Medulla oblongata (tissue), 1 donor: ENCODE data around the gene HSD17B8.

Source experiments
- DNase-seq: peaks from one replicate; pipeline ENCODE4 v3.0.0-alpha.2; 2015; ENCODE audit errors: extremely low spot score

The HSD17B8 gene

DNA sequence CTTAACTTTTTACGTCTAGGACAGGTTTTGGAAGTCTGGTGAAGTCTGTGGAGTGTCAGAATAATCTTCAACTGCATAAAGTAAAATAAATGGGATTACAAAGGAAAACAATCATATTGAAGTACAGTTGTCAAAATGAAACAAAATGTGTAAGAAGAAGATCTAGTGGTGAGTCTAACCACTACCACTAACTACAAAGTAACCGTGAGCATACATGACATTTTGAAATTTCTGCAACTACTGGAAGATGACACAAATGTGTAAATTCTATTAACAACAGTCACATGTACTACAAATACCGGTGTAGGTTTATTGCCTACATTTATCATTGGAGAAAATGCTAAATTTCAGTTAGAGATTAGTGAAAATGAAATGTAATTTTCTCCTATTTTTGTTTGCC lies 37.5 kb downstream of the HSD17B8 start:
- DNase-seq: no peak

DNA sequence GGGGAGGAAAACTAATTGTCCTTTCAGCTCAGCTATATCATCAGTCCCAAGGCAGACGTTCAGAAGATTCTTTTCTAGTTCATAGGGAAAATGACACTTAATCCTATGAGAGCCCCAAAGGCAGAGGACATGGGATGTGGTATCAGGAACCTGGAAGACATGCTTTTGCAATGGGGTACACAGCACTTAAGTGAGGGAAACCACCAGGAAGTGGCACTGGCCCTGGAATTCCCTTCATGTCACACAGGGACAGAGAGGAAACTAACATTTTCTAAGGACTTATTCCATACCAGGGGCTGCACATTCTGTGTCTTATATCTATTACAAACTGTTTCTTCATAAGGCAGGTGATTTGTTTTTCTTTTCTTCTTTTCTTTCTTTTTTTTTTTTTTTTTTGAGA lies 39.0 kb downstream of the HSD17B8 start:
- DNase-seq: no peak

DNA sequence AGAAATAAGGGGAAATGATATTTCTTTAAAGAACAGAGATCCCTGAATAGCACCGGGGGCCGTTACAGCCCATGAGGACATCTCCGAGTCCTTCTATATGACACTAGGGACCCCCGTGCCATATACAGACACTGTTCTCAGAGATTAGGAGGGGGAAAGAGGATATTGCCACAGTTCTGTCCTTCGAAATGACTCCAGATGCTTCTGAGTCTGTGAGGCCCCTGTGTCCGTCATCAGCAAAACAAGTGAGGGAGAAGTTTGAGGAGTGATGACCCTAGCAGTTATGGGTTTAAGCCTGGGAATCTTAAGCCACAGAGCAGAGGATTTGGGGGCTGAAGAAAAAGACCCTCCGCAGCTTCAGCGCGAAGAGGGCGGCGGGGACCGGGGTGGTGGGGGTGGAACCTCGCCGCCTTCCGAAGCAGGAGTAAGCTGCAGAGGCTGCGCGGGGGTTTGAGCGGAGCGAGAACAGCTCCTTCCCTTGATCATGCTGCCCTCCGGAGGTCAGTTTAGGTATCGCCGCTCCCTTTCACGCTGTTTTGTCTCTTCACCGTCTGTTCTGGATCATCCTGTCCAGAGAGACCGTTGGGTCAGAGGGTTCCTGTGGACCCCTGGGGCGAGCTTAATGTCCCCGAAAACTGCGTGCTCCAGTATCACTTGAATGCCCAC lies 43.7 kb downstream of the HSD17B8 start:
- peak; percentile 96 for DNase-seq

DNA sequence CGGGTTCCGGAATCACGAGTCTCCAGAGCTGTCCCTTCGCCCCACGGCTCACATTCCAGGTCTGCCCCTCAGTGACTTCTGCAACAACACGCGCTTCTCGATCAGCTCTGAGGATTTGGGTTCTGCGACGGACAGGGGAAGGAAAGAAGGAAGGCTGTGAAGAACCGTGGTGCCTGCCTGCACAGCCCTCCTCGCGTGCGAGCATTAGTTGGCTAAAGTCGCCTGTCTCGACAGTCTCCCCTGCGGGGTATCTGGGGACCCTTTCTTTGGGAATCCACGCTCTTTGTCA lies 44.1 kb downstream of the HSD17B8 start:
- DNase-seq: no peak

DNA sequence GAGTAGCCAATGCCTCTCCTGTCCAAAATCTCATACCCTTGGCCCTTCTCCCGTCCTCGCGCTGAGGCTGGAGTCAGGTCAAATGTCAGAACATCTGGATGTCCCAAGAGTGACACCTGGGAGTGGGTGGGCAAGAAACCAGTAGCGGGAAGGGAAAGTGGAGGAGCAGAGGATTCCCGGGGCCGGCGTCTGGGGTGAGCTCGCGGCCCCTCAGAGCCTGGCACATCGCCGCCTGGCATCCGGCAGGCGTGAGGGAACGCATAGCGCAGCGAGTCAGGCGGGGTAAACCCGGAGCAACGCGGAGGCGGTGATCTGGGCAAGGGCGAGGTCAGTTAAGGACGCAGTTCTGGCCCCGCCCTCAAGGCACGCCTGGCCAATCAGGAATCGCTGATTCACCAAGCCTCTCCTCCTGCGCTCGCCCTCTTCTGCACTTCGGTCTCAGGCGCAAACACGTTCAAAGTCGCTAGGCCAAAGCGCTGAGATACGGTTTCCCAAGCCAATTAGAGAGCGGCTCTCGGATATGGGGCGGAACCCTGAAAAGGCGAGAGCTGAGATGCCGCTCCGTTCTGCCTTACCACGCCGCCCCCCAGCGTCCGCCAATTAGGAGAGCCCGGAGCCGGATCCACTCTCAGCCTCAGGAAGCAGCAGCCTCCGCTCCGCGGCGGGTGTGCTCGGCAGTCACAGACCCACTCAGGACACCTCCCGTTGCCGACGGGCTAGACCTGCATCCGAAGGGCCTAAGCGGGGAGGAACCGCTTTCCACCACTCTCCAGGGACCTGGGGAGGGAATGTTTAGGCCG lies 44.7 kb downstream of the HSD17B8 start:
- DNase-seq: peak; percentile 100

DNA sequence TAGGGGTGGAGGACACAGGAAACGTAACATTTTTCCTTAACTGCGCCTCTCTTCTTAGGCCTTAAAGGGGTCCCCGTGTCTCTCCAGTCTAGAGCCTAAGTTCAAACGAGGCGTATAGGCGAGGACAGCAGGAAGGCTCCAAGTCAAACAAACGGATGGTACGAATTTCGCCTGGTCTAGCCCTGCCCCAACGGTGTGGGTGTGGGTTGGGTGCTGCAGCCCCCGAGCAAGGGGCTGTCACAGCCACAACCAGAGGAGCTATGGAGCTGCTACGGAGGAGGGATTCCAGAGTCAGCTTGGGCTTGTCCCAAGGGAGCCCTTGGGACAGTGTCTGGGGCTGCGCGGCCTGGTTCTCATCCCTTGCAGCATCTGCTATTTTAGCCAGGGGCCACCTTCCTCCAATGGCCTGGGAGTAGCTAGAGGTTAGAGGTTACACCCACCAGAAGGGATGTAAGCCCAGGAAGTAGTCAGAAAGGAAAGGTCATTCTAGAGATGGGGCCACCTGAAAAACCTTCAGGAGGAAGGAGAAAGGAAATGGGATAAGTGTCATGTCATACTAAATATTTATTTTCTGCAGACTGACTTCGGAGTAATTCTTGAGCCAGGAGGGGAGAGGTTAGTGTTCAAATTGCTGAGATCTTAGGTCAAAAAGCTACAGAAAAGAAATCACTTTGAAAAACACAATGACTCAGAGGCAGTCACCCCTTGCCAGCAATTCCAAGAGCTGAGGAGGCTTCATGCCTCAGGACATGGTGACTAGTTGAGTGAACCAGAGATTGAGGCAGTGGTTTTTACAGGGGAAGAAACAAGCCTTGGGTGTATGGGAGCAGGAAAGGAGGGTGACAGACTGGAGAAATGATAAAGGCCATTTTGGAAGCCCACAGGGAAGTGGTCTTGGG lies 45.5 kb downstream of the HSD17B8 start:
- DNase-seq: no peak

DNA sequence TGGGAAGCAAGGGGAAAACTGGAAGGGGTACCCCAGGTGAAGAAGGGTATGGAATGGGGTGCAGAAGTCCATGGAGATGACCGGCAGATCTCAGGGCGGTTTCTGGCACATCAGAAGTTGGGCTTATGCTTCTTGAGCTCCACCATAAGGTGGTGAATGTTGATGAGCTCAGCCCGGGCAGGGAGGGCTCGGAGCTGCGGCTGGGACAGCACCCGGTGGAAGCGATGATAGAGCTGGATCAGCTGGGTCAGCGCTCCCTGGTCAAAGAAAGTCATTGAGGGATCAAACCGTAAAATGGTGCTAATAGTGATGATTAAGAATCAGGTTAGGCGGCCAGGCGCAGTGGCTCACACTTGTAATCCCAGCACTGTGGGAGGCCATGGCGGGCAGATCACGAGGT lies 46.3 kb downstream of the HSD17B8 start:
- no peak for DNase-seq

DNA sequence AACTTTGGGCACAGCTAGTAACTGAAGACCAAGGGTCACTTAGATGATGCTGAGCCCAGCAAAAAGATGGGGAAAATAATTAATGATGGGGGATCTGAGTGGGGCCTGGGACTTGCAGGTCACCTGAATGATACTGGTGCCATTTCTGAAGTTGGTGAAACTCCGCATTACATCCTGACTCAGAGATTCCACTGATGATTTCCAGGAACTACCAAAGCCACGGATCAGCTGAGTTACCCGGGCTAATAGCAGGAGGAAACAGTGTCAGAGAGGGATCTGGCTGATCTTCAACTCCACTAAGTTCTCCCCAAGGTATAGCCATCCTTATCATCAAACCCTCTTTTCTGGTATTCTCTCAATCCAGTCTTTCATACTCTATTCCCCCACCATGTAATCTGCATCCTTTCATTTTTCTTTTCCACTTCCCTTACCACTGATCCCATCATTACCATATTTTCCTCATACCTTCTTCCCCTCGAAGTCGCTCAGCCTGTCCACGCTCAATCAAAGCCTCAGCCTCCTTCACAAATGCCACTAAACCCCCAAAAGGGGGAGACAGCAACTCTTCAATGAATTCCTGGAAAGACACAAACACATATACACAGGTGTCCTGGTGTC lies 47.0 kb downstream of the HSD17B8 start:
- no peak for DNase-seq

DNA sequence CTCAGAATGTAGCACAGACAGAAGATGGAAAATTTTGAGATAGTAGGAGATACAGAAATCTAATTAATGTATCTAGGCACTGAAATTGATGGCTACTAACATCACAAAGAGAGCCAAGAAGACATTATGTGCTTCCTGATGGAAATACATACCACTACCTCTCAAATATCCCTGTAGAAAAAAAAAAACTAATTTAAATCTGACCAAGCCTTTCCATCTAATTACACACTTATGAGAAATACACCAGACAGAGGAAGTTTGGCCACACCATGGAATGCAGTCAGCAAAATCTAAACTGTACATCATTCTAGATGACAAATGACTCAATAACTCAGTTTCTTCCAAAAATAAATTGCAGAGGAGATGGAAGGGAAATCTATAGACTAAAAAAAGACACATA lies 48.3 kb downstream of the HSD17B8 start:
- no peak for DNase-seq

DNA sequence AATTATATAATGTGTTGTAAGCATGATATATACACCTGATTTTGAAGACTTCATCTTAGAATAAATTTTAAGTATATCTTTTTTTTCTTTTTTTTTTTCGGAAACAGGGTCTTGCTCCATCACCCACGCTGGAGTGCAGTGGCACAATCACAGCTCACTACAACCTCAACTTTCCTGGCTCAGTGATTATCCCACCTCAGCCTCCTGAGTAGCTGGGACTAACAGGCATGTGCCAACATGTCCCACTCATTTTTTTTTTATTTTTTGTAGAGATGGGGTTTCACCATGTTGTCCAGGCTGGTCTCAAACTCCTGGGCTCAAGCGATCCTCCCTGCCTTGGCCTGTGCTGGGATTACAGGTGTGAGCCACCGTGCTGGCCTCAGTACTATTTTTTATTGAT lies 50.1 kb downstream of the HSD17B8 start:
- no peak for DNase-seq
